HL-60 (cell line): ENCODE measurements around the gene SORL1.

ENCODE experiments used
- CTCF ChIP-seq: IDR thresholded peaks from one replicate; pipeline ENCODE4 v1.5.1; 2011; ENCODE audit warnings: low read length, control low read depth, inconsistent platforms; ENCODE audit not compliant: insufficient read depth
- GABPA ChIP-seq: IDR thresholded peaks from 2 replicates; pipeline ENCODE4 v1.6.1; 2012; ENCODE audit warnings: low read depth
- POLR2AphosphoS5 ChIP-seq: IDR thresholded peaks from 2 replicates; pipeline ENCODE4 v1.6.1; 2012; ENCODE audit warnings: low read depth
- REST ChIP-seq: IDR thresholded peaks from 2 replicates; pipeline ENCODE4 v1.6.1; 2012; ENCODE audit warnings: low read depth; ENCODE audit not compliant: insufficient replicate concordance
- SPI1 ChIP-seq: IDR thresholded peaks from 2 replicates; pipeline ENCODE4 v1.6.1; 2012; ENCODE audit warnings: low read depth, mild to moderate bottlenecking, borderline replicate concordance

GRCh38 chr11:121611242-121611641 lies 159.1 kb downstream of the SORL1 start:
- no peak for TF ChIP-seq CTCF
- TF ChIP-seq REST = no peak
- no peak for TF ChIP-seq POLR2AphosphoS5
- no peak for TF ChIP-seq SPI1
- TF ChIP-seq GABPA = no peak
